Peyer's patch (tissue), 4 donors: ENCODE measurements around the gene KRT79. TPM values are rescaled to one million over a fixed set of nuclear protein-coding genes. Genes with fewer than 3 reads are reported as not detected.

Experiments
- DNase-seq, 3 donors: peaks; one replicate each; pipeline ENCODE4 v3.0.0-alpha.2; 2017 to 2019
- H3K27ac ChIP-seq, 4 donors: fragments of 200-600 bp; sonication (generic); one replicate each; pipeline ENCODE4 v1.5.1; 2016 to 2019
- H3K27me3 ChIP-seq, 2 donors: fragments of 200-600 bp; sonication (generic); one replicate each; pipeline ENCODE4 v1.5.1; 2019
- H3K36me3 ChIP-seq, 3 donors: fragments of 200-600 bp; sonication (generic); one replicate each; pipeline ENCODE4 v1.5.1; 2016 to 2019
- H3K4me1 ChIP-seq, 4 donors: fragments of 200-600 bp; sonication (generic); one replicate each; pipeline ENCODE4 v1.5.1; 2016 to 2019
- H3K4me3 ChIP-seq, 4 donors: fragments of 200-600 bp; sonication (generic); 1 replicate in 3 of 4; 2 replicates in 1 of 4; pipeline ENCODE4 v1.5.1; 2016 to 2019; ENCODE audit warnings: mild to moderate bottlenecking in 1 of 4
- H3K9me3 ChIP-seq, 4 donors: fragments of 200-600 bp; sonication (generic); one replicate each; pipeline ENCODE4 v1.5.1; 2016 to 2019; ENCODE audit warnings: mild to moderate bottlenecking in 1 of 4
- POLR2A ChIP-seq, 2 donors: fragments of 450-650 bp; IDR thresholded peaks; one replicate each; pipeline ENCODE4 v1.5.1; 2017; ENCODE audit warnings: antibody characterized with exemption in 2 of 2, mild to moderate bottlenecking in 2 of 2, moderate library complexity in 2 of 2
- total RNA-seq, 4 donors: library from RNA; depleted of rRNA; stranded (reverse); fragments of >200 nt; gene quantifications; one replicate each; pipeline ENCODE4 v1.1.0, GENCODE V29; 2016
- TF ChIP-seq, protein P1 (sequence below), 6 experiments: fragments of 450-650 bp in 4 of 6; fragments of 200-600 bp in 2 of 6; sonication (generic) in 1 of 6; IDR thresholded peaks; one replicate each; pipeline ENCODE4 v1.5.1; 2017 to 2019; ENCODE audit warnings: antibody characterized with exemption in 6 of 6, mild to moderate bottlenecking in 3 of 6, moderate library complexity in 1 of 6

KRT79 gene
- total RNA-seq, 4 donors from 2014 or later, result not detected

GRCh38 chr12:52822771-52823510 lies 11.2 kb downstream of the KRT79 start:
- Histone ChIP-seq H3K9me3 (no peaks in the 10 kb centered on the region), H3K36me3 (no peaks in the 10 kb centered on the region)
- TF ChIP-seq, protein P1, sequence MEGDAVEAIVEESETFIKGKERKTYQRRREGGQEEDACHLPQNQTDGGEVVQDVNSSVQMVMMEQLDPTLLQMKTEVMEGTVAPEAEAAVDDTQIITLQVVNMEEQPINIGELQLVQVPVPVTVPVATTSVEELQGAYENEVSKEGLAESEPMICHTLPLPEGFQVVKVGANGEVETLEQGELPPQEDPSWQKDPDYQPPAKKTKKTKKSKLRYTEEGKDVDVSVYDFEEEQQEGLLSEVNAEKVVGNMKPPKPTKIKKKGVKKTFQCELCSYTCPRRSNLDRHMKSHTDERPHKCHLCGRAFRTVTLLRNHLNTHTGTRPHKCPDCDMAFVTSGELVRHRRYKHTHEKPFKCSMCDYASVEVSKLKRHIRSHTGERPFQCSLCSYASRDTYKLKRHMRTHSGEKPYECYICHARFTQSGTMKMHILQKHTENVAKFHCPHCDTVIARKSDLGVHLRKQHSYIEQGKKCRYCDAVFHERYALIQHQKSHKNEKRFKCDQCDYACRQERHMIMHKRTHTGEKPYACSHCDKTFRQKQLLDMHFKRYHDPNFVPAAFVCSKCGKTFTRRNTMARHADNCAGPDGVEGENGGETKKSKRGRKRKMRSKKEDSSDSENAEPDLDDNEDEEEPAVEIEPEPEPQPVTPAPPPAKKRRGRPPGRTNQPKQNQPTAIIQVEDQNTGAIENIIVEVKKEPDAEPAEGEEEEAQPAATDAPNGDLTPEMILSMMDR (IDR thresholded peaks at IDR 0.05), result no peak
- no peak for TF ChIP-seq POLR2A (IDR thresholded peaks at IDR 0.05)

GRCh38 chr12:52821826-52822660 lies 12.1 kb downstream of the KRT79 start:
- no peaks in the 10 kb centered on the region for H3K27me3 ChIP-seq
- no peaks in the 10 kb centered on the region for H3K36me3 ChIP-seq
- TF ChIP-seq POLR2A (IDR thresholded peaks at IDR 0.05), result no peak
- TF ChIP-seq, protein P1 (IDR thresholded peaks at IDR 0.05), result no peak
- H3K27ac ChIP-seq, result no peak overlapping the region
- peaks cover 0 to 10% (median 0%) of the 10 kb centered on the region in 4 donors for H3K4me1 ChIP-seq
- no peak overlapping the region for H3K4me3 ChIP-seq
- no peak for DNase-seq
- H3K9me3 ChIP-seq, result no peaks in the 10 kb centered on the region

More at GRCh38 chr12:52822771-52823510, 11.2 kb downstream of the KRT79 start:
- no peak overlapping the region for H3K27ac ChIP-seq
- no peak for DNase-seq
- no peak overlapping the region for H3K4me3 ChIP-seq
- peaks cover 0 to 10% (median 0%) of the 10 kb centered on the region in 4 donors for H3K4me1 ChIP-seq
- no peaks in the 10 kb centered on the region for H3K27me3 ChIP-seq

- DNase-seq, result no peak
- Histone ChIP-seq H3K4me3 (no peak overlapping the region), H3K36me3 (no peaks in the 10 kb centered on the region), H3K27me3 (no peaks in the 10 kb centered on the region), H3K27ac (no peak overlapping the region), H3K4me1 (peaks cover 0 to 10% (median 0%) of the 10 kb centered on the region in 4 donors), H3K9me3 (no peaks in the 10 kb centered on the region)
- TF ChIP-seq POLR2A (IDR thresholded peaks at IDR 0.05), result no peak
- TF ChIP-seq, protein P1 (IDR thresholded peaks at IDR 0.05), result no peak
Observed at GRCh38 chr12:52821071-52821730, 12.9 kb downstream of the KRT79 start.

DNA sequence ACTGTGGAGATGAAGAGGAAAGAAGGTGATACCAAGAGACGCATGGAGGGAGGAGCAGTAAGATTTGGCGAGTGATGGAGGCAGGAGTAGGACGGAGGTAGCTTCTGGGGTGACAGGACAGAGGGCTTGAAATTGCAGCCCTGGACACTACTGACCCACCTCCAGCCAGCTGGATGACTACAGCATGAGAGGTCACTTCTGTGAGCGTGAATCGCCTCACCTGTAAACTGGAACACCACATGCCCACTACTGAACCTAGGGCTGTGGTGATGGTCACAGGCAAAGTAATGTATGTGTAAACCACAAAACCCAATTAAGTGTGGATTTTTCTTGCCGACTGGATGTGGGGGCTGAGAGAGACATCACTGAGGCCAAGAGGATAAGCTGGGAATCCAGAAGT lies 13.6 kb downstream of the KRT79 start:
- Histone ChIP-seq H3K4me3 (no peak overlapping the region), H3K27ac (no peak overlapping the region), H3K9me3 (no peaks in the 10 kb centered on the region), H3K27me3 (no peaks in the 10 kb centered on the region), H3K4me1 (peaks cover 0 to 10% (median 0%) of the 10 kb centered on the region in 4 donors), H3K36me3 (no peaks in the 10 kb centered on the region)
- TF ChIP-seq, protein P1 (IDR thresholded peaks at IDR 0.05), result no peak
- TF ChIP-seq POLR2A (IDR thresholded peaks at IDR 0.05), result no peak
- no peak for DNase-seq

DNA sequence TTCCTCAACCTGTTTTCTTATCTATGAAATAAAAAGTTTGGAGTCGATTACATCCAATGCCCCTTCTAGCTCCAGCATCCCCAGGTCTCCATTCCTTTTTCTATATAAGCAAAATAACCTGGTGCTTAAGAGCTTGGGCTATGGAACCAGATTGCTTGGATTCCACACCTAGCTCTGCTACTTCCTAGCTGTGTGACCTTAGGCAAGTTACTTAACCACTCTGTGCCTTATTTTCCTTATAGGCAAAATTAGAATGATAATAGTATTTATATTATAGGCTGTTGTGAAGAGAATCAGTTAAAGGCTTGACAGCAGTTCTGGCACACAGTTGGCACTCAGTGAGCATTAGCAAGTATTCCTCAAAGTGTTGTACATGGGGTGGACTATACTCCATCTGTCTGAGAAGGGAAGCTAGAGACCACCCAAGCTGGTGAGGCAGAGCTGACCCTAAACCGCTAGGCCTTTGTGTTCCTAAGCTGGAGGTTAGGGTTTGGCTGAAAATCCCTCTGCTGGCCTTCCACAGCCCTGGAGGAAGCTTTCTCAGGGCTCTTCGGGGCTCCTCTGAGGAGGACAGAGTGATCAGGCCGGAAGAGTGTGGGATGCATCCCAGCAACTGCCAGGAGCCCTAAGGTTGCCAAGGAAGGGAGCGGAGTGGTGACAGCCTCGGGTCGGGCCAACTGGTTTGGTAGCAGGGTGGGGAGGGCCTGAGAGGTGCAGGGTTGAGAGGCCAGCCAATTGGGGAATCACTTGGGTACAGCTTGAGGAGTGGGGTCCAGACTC lies 14.2 kb downstream of the KRT79 start:
- Histone ChIP-seq H3K27me3 (no peaks in the 10 kb centered on the region), H3K9me3 (no peaks in the 10 kb centered on the region), H3K27ac (no peak overlapping the region), H3K4me3 (no peak overlapping the region), H3K4me1 (peaks cover 0 to 10% (median 0%) of the 10 kb centered on the region in 4 donors), H3K36me3 (no peaks in the 10 kb centered on the region)
- TF ChIP-seq, protein P1 (IDR thresholded peaks at IDR 0.05), result no peak
- TF ChIP-seq POLR2A (IDR thresholded peaks at IDR 0.05), result no peak
- no peak for DNase-seq
